CD14-positive monocyte (primary cell): Measurements from ENCODE around the gene FOCAD. TPM values are rescaled to one million over a fixed set of nuclear protein-coding genes. Genes with fewer than 3 reads are reported as not detected.

Experiments
- DNase-seq, 3 donors: peaks; one replicate each; pipeline ENCODE4 v3.0.0-alpha.2; 2011 to 2022
- H2AFZ ChIP-seq: 2 replicates; pipeline ENCODE4 v1.6.0; 2012; ENCODE audit warnings: mild to moderate bottlenecking, low read depth, low read length, inconsistent platforms; ENCODE audit not compliant: insufficient read depth, poor library complexity, severe bottlenecking
- H3K27ac ChIP-seq, 2 donors: 1 replicate in 1 of 2; 2 replicates in 1 of 2; pipeline ENCODE4 v1.5.1; 2012 to 2013; ENCODE audit warnings: low read length in 2 of 2, control low read depth in 1 of 2, inconsistent platforms in 1 of 2, low read depth in 1 of 2, mild to moderate bottlenecking in 1 of 2
- H3K27me3 ChIP-seq, 2 donors: one replicate each; pipeline versions ENCODE4 v1.6.0 to v1.6.1; 2011 to 2013; ENCODE audit warnings: low read length in 2 of 2; ENCODE audit not compliant: control insufficient read depth in 2 of 2, insufficient read depth in 2 of 2
- H3K36me3 ChIP-seq, 2 donors: replicated peaks in 1 of 2; 1 replicate in 1 of 2; 2 replicates in 1 of 2; pipeline versions ENCODE4 v1.5.1 to v1.6.1; 2012 to 2013; ENCODE audit warnings: low read length in 2 of 2, control low read depth in 1 of 2, inconsistent platforms in 1 of 2, mild to moderate bottlenecking in 1 of 2; ENCODE audit not compliant: insufficient read depth in 2 of 2, control insufficient read depth in 1 of 2
- H3K4me1 ChIP-seq, 2 donors: 1 replicate in 1 of 2; 2 replicates in 1 of 2; pipeline versions ENCODE4 v1.5.1 to v1.6.1; 2012 to 2013; ENCODE audit warnings: low read length in 2 of 2, control low read depth in 1 of 2, inconsistent platforms in 1 of 2, mild to moderate bottlenecking in 1 of 2, moderate library complexity in 1 of 2; ENCODE audit not compliant: insufficient read depth in 2 of 2, control insufficient read depth in 1 of 2
- H3K4me2 ChIP-seq: replicated peaks from 2 replicates; pipeline ENCODE3; 2012; ENCODE audit warnings: low read length, moderate library complexity, mild to moderate bottlenecking; ENCODE audit not compliant: poor library complexity, severe bottlenecking; ENCODE audit errors: extremely low read depth
- H3K4me3 ChIP-seq, 3 experiments: fragments of 200-600 bp in 1 of 3; sonication (generic) in 1 of 3; replicated peaks in 1 of 3; 1 replicate in 2 of 3; 2 replicates in 1 of 3; pipeline ENCODE4 v1.5.1; 2011 to 2013; ENCODE audit warnings: low read length in 3 of 3, mild to moderate bottlenecking in 3 of 3, control low read depth in 2 of 3, low read depth in 2 of 3, inconsistent platforms in 1 of 3, moderate library complexity in 1 of 3
- H3K79me2 ChIP-seq: 2 replicates; pipeline ENCODE4 v1.6.0; 2012; ENCODE audit warnings: mild to moderate bottlenecking, control low read depth, inconsistent platforms, low read length, moderate library complexity; ENCODE audit not compliant: insufficient read depth
- H3K9ac ChIP-seq: 2 replicates; pipeline ENCODE4 v1.6.0; 2017; ENCODE audit warnings: low read length, mild to moderate bottlenecking; ENCODE audit not compliant: insufficient read depth, poor library complexity, severe bottlenecking
- H3K9me3 ChIP-seq, 2 donors: replicated peaks in 1 of 2; 1 replicate in 1 of 2; 2 replicates in 1 of 2; pipeline versions ENCODE4 v1.5.1 to v1.6.1; 2012 to 2013; ENCODE audit warnings: low read length in 2 of 2, control low read depth in 1 of 2; ENCODE audit not compliant: control insufficient read depth in 1 of 2, insufficient read depth in 1 of 2
- H4K20me1 ChIP-seq: 2 replicates; pipeline ENCODE4 v1.6.0; 2012; ENCODE audit warnings: mild to moderate bottlenecking, low read length, control low read depth, moderate library complexity; ENCODE audit not compliant: insufficient read depth
- H3K27ac Mint-ChIP-seq, 7 donors: one replicate each; pipeline ENCODE4 v1.8.0; 2020; ENCODE audit warnings: mild to moderate bottlenecking in 7 of 7, mixed read lengths in 7 of 7, moderate library complexity in 6 of 7, inconsistent platforms in 2 of 7
- H3K27me3 Mint-ChIP-seq, 3 donors: one replicate each; pipeline ENCODE4 v1.8.0; 2021 to 2022; ENCODE audit warnings: low read depth in 3 of 3, mild to moderate bottlenecking in 3 of 3, mixed read lengths in 3 of 3, moderate library complexity in 3 of 3, inconsistent platforms in 1 of 3
- H3K36me3 Mint-ChIP-seq, 2 donors: one replicate each; pipeline ENCODE4 v1.8.0; 2020; ENCODE audit warnings: mixed read lengths in 2 of 2, inconsistent platforms in 1 of 2, mild to moderate bottlenecking in 1 of 2
- H3K4me1 Mint-ChIP-seq: one replicate; pipeline ENCODE4 v1.8.0; 2020; ENCODE audit warnings: mild to moderate bottlenecking, mixed read lengths
- H3K4me3 Mint-ChIP-seq, 2 donors: one replicate each; pipeline ENCODE4 v1.8.0; 2020; ENCODE audit warnings: mild to moderate bottlenecking in 2 of 2, mixed read lengths in 2 of 2, moderate library complexity in 1 of 2
- H3K9me3 Mint-ChIP-seq, 7 donors: one replicate each; pipeline ENCODE4 v1.8.0; 2020 to 2022; ENCODE audit warnings: mixed read lengths in 7 of 7, mild to moderate bottlenecking in 6 of 7, moderate library complexity in 6 of 7, inconsistent platforms in 2 of 7
- CTCF ChIP-seq: fragments of 200-600 bp; IDR thresholded peaks from one replicate; pipeline ENCODE4 v1.8.0; 2022; ENCODE audit warnings: antibody characterized with exemption, mild to moderate bottlenecking
- WGBS: methylation state at CpG from one replicate; pipeline ENCODE4 v1.1.5; 2013; ENCODE audit warnings: missing lambda C conversion rate; ENCODE audit not compliant: insufficient coverage; 5-methylcytosine and 5-hydroxymethylcytosine counted together
- intact Hi-C, 2 donors: fragments of 100-400 bp; cut with micrococcal nuclease; formaldehyde crosslinking; loops; one replicate each; pipeline versions ENCODE4 v1.15.0 to v1.15.1; 2023
- polyA plus RNA-seq, 3 donors: library from polyadenylated mRNA; depleted of rRNA in 1 of 3; unstranded in 2 of 3; stranded (reverse) in 1 of 3; fragments of 300-500 nt in 2 of 3; fragments of >200 nt in 1 of 3; fragmentation: Illumina TruSeq in 2 of 3; gene quantifications; 1 replicate in 2 of 3; 2 replicates in 1 of 3; pipeline ENCODE4 v1.2.3, GENCODE V29; 2012 to 2021

The FOCAD gene
- polyA plus RNA-seq, 3 donors, result 4.9 to 6.3 (median 5.1) TPM

GRCh38 chr9:20684875-20685696 lies 1.0 kb downstream of the FOCAD start:
- no peaks in the 10 kb centered on the region for H3K9me3 ChIP-seq
- no peaks in the 10 kb centered on the region for H3K36me3 ChIP-seq
- peak overlapping the region; percentile 91 for H3K9ac ChIP-seq
- Mint-ChIP-seq H3K36me3 (no peaks in the 10 kb centered on the region), H3K4me1 (peaks cover 22% of the 10 kb centered on the region), H3K27ac (peak overlapping the region; percentile 60 to 91 (median 89)), H3K4me3 (peak overlapping the region; percentile 91 to 93), H3K27me3 (no peaks in the 10 kb centered on the region), H3K9me3 (no peaks in the 10 kb centered on the region)
- H4K20me1 ChIP-seq, result no peaks in the 10 kb centered on the region
- intact Hi-C loops, result loop anchor here in 1 of 2 donors (5.0 to 10.0 kb wide), 2 partner anchors 63 to 420 kb away; partner anchors contain the start of gene MLLT3
- 0% methylated on average over 2 of the region's 10 CpGs for WGBS
- H2AFZ ChIP-seq, result peak overlapping the region; percentile 98
- no peak for TF ChIP-seq CTCF
- DNase-seq, result peak; percentile 5 to 61 (median 54)
- peaks cover 15 to 29% of the 10 kb centered on the region in 2 donors for H3K4me1 ChIP-seq
- no peaks in the 10 kb centered on the region for H3K27me3 ChIP-seq
- H3K27ac ChIP-seq, result peak overlapping the region; percentile 68 to 89
- peaks cover 41% of the 10 kb centered on the region for H3K79me2 ChIP-seq
- peak overlapping the region; percentile 91 for H3K4me2 ChIP-seq
- peak overlapping the region; percentile 89 to 96 (median 95) for H3K4me3 ChIP-seq

DNA sequence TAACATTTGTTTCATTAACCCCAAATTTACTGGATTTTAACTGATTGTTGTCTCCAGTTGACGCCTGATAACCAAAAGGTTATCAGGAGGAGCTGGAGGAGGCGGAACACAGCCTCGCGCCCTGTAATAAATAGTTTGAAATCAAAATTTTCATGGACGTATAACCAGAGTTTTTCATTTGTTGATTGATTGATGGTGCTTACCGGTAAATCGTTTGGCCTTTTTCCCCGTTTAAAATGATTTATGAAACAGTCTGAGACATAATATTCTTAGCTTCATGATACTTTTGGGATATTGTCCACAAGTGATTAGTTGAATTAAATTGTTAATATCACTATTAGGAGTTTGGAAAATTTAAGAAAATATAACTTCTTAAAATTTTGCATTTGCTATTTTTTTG lies 1.7 kb downstream of the FOCAD start:
- H3K79me2 ChIP-seq, result peaks cover 46% of the 10 kb centered on the region
- Mint-ChIP-seq H3K4me1 (peaks cover 22% of the 10 kb centered on the region), H3K36me3 (no peaks in the 10 kb centered on the region), H3K27ac (no peak overlapping the region), H3K4me3 (no peak overlapping the region), H3K9me3 (no peaks in the 10 kb centered on the region), H3K27me3 (no peaks in the 10 kb centered on the region)
- no peaks in the 10 kb centered on the region for H4K20me1 ChIP-seq
- DNase-seq, result no peak
- H3K4me3 ChIP-seq, result peak overlapping the region in 1 of 3 experiments; percentile 95
- H3K4me2 ChIP-seq, result peak overlapping the region; percentile 91
- 50% methylated on average over 4 of the region's 8 CpGs for WGBS
- peaks cover 15 to 29% of the 10 kb centered on the region in 2 donors for H3K4me1 ChIP-seq
- intact Hi-C loops, result loop anchor here in 1 of 2 donors (5.0 to 10.0 kb wide), 2 partner anchors 63 to 419 kb away; partner anchors contain the start of gene MLLT3
- no peak overlapping the region for H3K27ac ChIP-seq
- no peak overlapping the region for H3K9ac ChIP-seq
- H3K9me3 ChIP-seq, result no peaks in the 10 kb centered on the region
- peak overlapping the region; percentile 98 for H2AFZ ChIP-seq
- TF ChIP-seq CTCF, result no peak
- no peaks in the 10 kb centered on the region for H3K27me3 ChIP-seq
- H3K36me3 ChIP-seq, result no peaks in the 10 kb centered on the region
